C4-2B (cell line): ENCODE data around the gene CDH23.

Experiments
- ZFX ChIP-seq: fragments of 450-650 bp; IDR thresholded peaks from 2 replicates; pipeline ENCODE4 v1.6.1; 2017
- TF ChIP-seq, protein P1 (sequence below): fragments of 450-650 bp; conservative IDR thresholded peaks from 2 replicates; pipeline ENCODE4 v1.5.1; 2017; ENCODE audit warnings: mild to moderate bottlenecking

DNA sequence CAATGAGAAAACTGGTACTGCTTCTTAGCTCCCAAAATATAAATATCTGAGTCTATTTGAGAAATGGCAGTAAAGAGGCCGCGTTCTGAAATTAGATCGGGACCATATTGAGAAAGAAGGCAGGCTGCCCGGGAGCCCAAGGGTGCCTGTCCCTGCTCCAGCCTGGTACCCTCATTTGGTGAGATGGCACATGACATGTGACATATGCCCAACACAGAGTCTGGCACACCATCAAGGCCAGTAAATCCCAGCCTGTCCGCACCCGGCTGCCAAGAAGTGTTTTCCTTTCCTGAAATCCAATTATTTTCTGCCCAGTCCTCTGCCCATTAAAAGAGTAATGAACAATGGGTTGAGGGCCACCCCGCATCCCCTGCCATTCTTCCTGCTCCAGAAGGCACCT lies 66.4 kb downstream of the CDH23 start:
- TF ChIP-seq, protein P1, sequence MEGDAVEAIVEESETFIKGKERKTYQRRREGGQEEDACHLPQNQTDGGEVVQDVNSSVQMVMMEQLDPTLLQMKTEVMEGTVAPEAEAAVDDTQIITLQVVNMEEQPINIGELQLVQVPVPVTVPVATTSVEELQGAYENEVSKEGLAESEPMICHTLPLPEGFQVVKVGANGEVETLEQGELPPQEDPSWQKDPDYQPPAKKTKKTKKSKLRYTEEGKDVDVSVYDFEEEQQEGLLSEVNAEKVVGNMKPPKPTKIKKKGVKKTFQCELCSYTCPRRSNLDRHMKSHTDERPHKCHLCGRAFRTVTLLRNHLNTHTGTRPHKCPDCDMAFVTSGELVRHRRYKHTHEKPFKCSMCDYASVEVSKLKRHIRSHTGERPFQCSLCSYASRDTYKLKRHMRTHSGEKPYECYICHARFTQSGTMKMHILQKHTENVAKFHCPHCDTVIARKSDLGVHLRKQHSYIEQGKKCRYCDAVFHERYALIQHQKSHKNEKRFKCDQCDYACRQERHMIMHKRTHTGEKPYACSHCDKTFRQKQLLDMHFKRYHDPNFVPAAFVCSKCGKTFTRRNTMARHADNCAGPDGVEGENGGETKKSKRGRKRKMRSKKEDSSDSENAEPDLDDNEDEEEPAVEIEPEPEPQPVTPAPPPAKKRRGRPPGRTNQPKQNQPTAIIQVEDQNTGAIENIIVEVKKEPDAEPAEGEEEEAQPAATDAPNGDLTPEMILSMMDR: no peak
- TF ChIP-seq ZFX: no peak
